ENCODE results near the gene ATG9A.

The ATG9A gene

DNA sequence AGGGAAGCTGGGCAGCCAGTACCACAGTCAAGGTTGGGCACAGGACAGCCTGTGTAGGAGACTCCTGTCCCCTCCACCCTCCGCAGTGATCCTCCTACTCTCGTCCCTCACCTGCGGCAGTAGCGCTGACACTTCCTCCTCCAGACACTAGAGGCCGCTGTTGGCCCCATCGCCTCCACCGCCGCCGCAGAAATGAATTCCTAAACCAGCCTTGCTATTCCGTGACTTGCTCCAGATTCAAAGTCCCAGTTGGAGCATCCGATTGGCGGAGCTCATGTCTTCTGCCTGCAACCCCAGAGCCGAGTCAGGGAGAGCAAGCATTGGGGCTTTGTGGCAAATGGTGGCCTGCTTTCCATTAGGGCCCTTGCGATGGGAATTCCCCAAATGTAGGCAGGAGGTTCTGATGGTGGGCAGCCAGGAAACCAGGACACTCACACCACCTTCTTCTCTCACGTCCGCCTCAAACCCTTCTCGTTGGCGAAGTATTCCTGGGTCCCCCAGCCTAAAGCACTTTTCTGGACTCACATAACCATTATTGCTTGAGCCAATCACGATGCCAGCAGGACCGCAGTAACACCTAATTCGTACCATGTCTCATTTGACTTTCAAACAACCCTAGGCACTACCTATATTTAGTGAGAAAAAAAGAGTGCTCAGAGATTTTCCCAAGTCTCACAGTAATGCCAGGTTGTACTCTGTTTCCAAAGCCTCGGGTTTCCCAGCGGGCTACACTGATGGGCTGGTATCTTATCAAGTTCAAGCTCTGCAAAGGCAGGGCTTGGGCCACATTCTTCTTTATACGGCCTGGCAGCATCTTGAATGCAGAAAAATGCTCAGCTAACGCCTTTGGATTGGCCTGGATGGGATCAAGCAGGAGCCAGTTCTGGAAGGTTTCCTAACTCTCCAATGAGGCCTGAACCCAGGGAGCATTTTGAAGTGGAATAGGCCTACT, 48.5 kb upstream of the ATG9A start (continued):
- TF ChIP-seq ZNF292 (tag by site-specific recombination; IDR thresholded peaks at IDR 0.05; ENCODE audit: borderline replicate concordance, low read depth), result no peak
- no peak for TF ChIP-seq ZNF510 (tag by site-specific recombination; IDR thresholded peaks at IDR 0.05; ENCODE audit: insufficient replicate concordance)
- no peak for TF ChIP-seq ZNF16 (tag by site-specific recombination; IDR thresholded peaks at IDR 0.05; ENCODE audit: low read depth)
- TF ChIP-seq ZNF830 (tag by site-specific recombination; IDR thresholded peaks at IDR 0.05; ENCODE audit: low read depth), result no peak
- TF ChIP-seq ZNF350 (tag by site-specific recombination; IDR thresholded peaks at IDR 0.05), result no peak
- TF ChIP-seq SCRT2 (tag by site-specific recombination; IDR thresholded peaks at IDR 0.05), result no peak
- no peak for TF ChIP-seq GLI4 (tag by site-specific recombination; IDR thresholded peaks at IDR 0.05)
- TF ChIP-seq ZIC2 (tag by site-specific recombination; IDR thresholded peaks at IDR 0.05), result no peak
- TF ChIP-seq ZNF514 (tag by site-specific recombination; IDR thresholded peaks at IDR 0.05), result no peak
- no peak for TF ChIP-seq BCL11A (tag by site-specific recombination; IDR thresholded peaks at IDR 0.05; ENCODE audit: low read depth)
- TF ChIP-seq, protein P1, sequence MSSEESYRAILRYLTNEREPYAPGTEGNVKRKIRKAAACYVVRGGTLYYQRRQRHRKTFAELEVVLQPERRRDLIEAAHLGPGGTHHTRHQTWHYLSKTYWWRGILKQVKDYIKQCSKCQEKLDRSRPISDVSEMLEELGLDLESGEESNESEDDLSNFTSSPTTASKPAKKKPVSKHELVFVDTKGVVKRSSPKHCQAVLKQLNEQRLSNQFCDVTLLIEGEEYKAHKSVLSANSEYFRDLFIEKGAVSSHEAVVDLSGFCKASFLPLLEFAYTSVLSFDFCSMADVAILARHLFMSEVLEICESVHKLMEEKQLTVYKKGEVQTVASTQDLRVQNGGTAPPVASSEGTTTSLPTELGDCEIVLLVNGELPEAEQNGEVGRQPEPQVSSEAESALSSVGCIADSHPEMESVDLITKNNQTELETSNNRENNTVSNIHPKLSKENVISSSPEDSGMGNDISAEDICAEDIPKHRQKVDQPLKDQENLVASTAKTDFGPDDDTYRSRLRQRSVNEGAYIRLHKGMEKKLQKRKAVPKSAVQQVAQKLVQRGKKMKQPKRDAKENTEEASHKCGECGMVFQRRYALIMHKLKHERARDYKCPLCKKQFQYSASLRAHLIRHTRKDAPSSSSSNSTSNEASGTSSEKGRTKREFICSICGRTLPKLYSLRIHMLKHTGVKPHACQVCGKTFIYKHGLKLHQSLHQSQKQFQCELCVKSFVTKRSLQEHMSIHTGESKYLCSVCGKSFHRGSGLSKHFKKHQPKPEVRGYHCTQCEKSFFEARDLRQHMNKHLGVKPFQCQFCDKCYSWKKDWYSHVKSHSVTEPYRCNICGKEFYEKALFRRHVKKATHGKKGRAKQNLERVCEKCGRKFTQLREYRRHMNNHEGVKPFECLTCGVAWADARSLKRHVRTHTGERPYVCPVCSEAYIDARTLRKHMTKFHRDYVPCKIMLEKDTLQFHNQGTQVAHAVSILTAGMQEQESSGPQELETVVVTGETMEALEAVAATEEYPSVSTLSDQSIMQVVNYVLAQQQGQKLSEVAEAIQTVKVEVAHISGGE (tag by site-specific recombination; conservative IDR thresholded peaks at IDR 0.05; ENCODE audit: low read depth), result no peak
- no peak for TF ChIP-seq INSM2 (tag by site-specific recombination; IDR thresholded peaks at IDR 0.05)
- TF ChIP-seq ZNF561 (tag by site-specific recombination; IDR thresholded peaks at IDR 0.05; ENCODE audit: borderline replicate concordance), result no peak
- no peak for TF ChIP-seq ZNF843 (tag by site-specific recombination; IDR thresholded peaks at IDR 0.05)
- peak; percentile 47; the same call in 1 of the 2 replicates for TF ChIP-seq EGR2 (tag by site-specific recombination; IDR thresholded peaks at IDR 0.05; ENCODE audit: low read depth)
- no peak for TF ChIP-seq ZFP3 (tag by site-specific recombination; IDR thresholded peaks at IDR 0.05; ENCODE audit: low read depth)
- no peak for TF ChIP-seq OSR2 (tag by site-specific recombination; IDR thresholded peaks at IDR 0.05)
- peak; percentile 49 for TF ChIP-seq ZNF335 (tag by site-specific recombination; conservative IDR thresholded peaks at IDR 0.05)
- TF ChIP-seq, protein P2, sequence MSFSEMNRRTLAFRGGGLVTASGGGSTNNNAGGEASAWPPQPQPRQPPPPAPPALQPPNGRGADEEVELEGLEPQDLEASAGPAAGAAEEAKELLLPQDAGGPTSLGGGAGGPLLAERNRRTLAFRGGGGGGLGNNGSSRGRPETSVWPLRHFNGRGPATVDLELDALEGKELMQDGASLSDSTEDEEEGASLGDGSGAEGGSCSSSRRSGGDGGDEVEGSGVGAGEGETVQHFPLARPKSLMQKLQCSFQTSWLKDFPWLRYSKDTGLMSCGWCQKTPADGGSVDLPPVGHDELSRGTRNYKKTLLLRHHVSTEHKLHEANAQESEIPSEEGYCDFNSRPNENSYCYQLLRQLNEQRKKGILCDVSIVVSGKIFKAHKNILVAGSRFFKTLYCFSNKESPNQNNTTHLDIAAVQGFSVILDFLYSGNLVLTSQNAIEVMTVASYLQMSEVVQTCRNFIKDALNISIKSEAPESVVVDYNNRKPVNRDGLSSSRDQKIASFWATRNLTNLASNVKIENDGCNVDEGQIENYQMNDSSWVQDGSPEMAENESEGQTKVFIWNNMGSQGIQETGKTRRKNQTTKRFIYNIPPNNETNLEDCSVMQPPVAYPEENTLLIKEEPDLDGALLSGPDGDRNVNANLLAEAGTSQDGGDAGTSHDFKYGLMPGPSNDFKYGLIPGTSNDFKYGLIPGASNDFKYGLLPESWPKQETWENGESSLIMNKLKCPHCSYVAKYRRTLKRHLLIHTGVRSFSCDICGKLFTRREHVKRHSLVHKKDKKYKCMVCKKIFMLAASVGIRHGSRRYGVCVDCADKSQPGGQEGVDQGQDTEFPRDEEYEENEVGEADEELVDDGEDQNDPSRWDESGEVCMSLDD (tag by site-specific recombination; IDR thresholded peaks at IDR 0.05), result no peak
- TF ChIP-seq ZBTB17 (tag by site-specific recombination; IDR thresholded peaks at IDR 0.05), result peak; percentile 82
- TF ChIP-seq ZNF37A (tag by site-specific recombination; IDR thresholded peaks at IDR 0.05), result no peak
- TF ChIP-seq, protein P3, sequence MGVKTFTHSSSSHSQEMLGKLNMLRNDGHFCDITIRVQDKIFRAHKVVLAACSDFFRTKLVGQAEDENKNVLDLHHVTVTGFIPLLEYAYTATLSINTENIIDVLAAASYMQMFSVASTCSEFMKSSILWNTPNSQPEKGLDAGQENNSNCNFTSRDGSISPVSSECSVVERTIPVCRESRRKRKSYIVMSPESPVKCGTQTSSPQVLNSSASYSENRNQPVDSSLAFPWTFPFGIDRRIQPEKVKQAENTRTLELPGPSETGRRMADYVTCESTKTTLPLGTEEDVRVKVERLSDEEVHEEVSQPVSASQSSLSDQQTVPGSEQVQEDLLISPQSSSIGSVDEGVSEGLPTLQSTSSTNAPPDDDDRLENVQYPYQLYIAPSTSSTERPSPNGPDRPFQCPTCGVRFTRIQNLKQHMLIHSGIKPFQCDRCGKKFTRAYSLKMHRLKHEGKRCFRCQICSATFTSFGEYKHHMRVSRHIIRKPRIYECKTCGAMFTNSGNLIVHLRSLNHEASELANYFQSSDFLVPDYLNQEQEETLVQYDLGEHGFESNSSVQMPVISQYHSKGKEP (tag by site-specific recombination; IDR thresholded peaks at IDR 0.05), result no peak
- no peak for TF ChIP-seq ZNF433 (tag by site-specific recombination; IDR thresholded peaks at IDR 0.05; ENCODE audit: low read depth)
- TF ChIP-seq ZNF623 (tag by site-specific recombination; IDR thresholded peaks at IDR 0.05), result no peak
- TF ChIP-seq ZNF548 (tag by site-specific recombination; IDR thresholded peaks at IDR 0.05), result no peak
- no peak for TF ChIP-seq ZNF558 (tag by site-specific recombination; IDR thresholded peaks at IDR 0.05)
- no peak for TF ChIP-seq ZNF202 (tag by site-specific recombination; IDR thresholded peaks at IDR 0.05; ENCODE audit: borderline replicate concordance)
- no peak for TF ChIP-seq KLF16 (tag by site-specific recombination; IDR thresholded peaks at IDR 0.05)
- TF ChIP-seq GFI1B (tag by site-specific recombination; IDR thresholded peaks at IDR 0.05), result no peak
- TF ChIP-seq SP3 (tag by site-specific recombination; IDR thresholded peaks at IDR 0.05), result no peak

Data from HEK293 (cell line).